Caco-2 (cell line): ENCODE data around the gene ERFL. TPM values are rescaled to one million over a fixed set of nuclear protein-coding genes. Genes with fewer than 3 reads are reported as not detected.
A peak's percentile ranks its signal among the peaks of the same experiment; 100 is the strongest.

Experiments used
- BruUV-seq: library from RNA; stranded (reverse); fragments of 400-500 nt; replicated peaks from 2 replicates; lab custom pipeline; 2021; lab: Mats Ljungman, UMichigan
- CTCF ChIA-PET: fragments of 300-600 bp; sonication (Branson Sonifier 250); formaldehyde crosslinking; loops from one replicate; lab custom pipeline; 2022; ENCODE audit warnings: antibody characterized with exemption; lab: Charles Lee
- POLR2A ChIA-PET: fragments of 300-600 bp; sonication (Branson Sonifier 250); formaldehyde crosslinking; loops from one replicate; lab custom pipeline; 2022; ENCODE audit warnings: antibody characterized with exemption; lab: Charles Lee
- DNase-seq, 2 experiments: peaks; one replicate each; pipeline versions ENCODE4 v3.0.0 to v3.0.0-alpha.2; 2020 to 2022
- H3K27me3 ChIP-seq: replicated peaks from 2 replicates; pipeline ENCODE4 v1.6.0; 2011; ENCODE audit warnings: low read length; ENCODE audit not compliant: control insufficient read depth, insufficient read depth
- H3K36me3 ChIP-seq: 2 replicates; pipeline ENCODE4 v1.5.1; 2011; ENCODE audit warnings: low read length; ENCODE audit not compliant: control insufficient read depth, insufficient read depth
- H3K4me1 ChIP-seq: fragments of 250-450 bp; sonication (Bioruptor Pico); 2 replicates; pipeline ENCODE4 v1.5.1; 2020; ENCODE audit warnings: mild to moderate bottlenecking
- H3K4me3 ChIP-seq: 2 replicates; pipeline ENCODE4 v1.5.1; 2011; ENCODE audit warnings: low read depth, mild to moderate bottlenecking, control low read depth, low read length
- H3K9me3 ChIP-seq: fragments of 250-450 bp; sonication (Bioruptor Pico); 2 replicates; pipeline ENCODE4 v1.5.1; 2020; ENCODE audit warnings: mild to moderate bottlenecking, moderate library complexity
- H3K27ac Mint-ChIP-seq: one replicate; pipeline ENCODE4 v1.8.0; 2022; ENCODE audit warnings: mixed read lengths; ENCODE audit not compliant: unreplicated experiment
- H3K27me3 Mint-ChIP-seq: one replicate; pipeline ENCODE4 v1.8.0; 2022; ENCODE audit warnings: mixed read lengths; ENCODE audit not compliant: insufficient read depth, unreplicated experiment
- H3K36me3 Mint-ChIP-seq: one replicate; pipeline ENCODE4 v1.8.0; 2022; ENCODE audit warnings: mild to moderate bottlenecking, mixed read lengths; ENCODE audit not compliant: insufficient read depth, unreplicated experiment
- H3K4me1 Mint-ChIP-seq: one replicate; pipeline ENCODE4 v1.8.0; 2022; ENCODE audit warnings: low read depth, mixed read lengths; ENCODE audit not compliant: unreplicated experiment
- H3K4me3 Mint-ChIP-seq: one replicate; pipeline ENCODE4 v1.8.0; 2022; ENCODE audit warnings: mild to moderate bottlenecking, moderate library complexity, mixed read lengths; ENCODE audit not compliant: unreplicated experiment
- H3K9me3 Mint-ChIP-seq: one replicate; pipeline ENCODE4 v1.8.0; 2022; ENCODE audit warnings: mixed read lengths; ENCODE audit not compliant: unreplicated experiment
- intact Hi-C: fragments of 100-400 bp; cut with micrococcal nuclease; formaldehyde crosslinking; loops from one replicate; pipeline ENCODE4 v1.10.0; 2022; ENCODE audit not compliant: unreplicated experiment
- total RNA-seq: library from RNA; stranded (reverse); gene quantifications from 2 replicates; pipeline ENCODE4 v1.2.3, GENCODE V29; 2022
- TF ChIP-seq, protein P1 (sequence below), 2 experiments: fragments of 200-600 bp in 1 of 2; IDR thresholded peaks; 1 replicate in 1 of 2; 2 replicates in 1 of 2; pipeline versions ENCODE4 v1.5.1 to v1.8.0; 2011 to 2022; ENCODE audit warnings: antibody characterized with exemption in 1 of 2, control low read depth in 1 of 2, inconsistent platforms in 1 of 2, low read depth in 1 of 2, low read length in 1 of 2, mild to moderate bottlenecking in 1 of 2, moderate library complexity in 1 of 2; ENCODE audit not compliant: insufficient read depth in 1 of 2, severe bottlenecking in 1 of 2, unreplicated experiment in 1 of 2

The ERFL gene
- total RNA-seq, 1 experiment from 2014 or later: 0.23 TPM

DNA sequence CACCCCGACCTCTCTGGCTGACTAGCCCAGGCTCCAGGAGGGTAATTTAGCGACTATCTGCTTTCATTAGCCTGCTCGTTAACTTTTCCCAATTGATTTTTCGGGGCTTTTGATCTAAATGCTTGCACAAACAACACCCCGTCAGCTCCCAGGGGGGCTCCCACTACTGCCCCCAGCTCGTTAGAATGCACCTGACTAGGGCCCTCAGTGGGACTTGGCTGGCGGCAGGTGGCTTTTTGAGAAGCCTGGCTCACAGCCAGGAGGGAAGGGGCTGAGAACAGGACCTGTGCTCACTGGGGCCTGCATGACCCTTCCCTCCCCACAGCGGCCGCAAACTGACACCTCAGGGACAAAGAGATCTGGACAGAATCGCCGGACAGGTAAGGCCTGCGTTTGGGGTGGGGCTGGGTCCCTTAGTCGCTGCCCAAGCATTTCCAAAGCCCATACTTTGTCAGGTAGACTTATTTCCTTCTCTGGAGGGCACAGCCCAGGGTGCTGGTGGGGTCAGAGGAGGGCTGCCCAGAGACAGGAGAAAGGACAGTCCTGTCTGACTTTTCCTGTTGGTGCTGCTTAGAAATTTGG lies 58.8 kb downstream of the ERFL start:
- Histone ChIP-seq H3K4me1 (peaks cover 20% of the 10 kb centered on the region), H3K4me3 (no peak overlapping the region), H3K36me3 (peaks cover 10% of the 10 kb centered on the region), H3K9me3 (no peaks in the 10 kb centered on the region), H3K27me3 (no peaks in the 10 kb centered on the region)
- BruUV-seq: no TSS peak
- TF ChIP-seq, protein P1, sequence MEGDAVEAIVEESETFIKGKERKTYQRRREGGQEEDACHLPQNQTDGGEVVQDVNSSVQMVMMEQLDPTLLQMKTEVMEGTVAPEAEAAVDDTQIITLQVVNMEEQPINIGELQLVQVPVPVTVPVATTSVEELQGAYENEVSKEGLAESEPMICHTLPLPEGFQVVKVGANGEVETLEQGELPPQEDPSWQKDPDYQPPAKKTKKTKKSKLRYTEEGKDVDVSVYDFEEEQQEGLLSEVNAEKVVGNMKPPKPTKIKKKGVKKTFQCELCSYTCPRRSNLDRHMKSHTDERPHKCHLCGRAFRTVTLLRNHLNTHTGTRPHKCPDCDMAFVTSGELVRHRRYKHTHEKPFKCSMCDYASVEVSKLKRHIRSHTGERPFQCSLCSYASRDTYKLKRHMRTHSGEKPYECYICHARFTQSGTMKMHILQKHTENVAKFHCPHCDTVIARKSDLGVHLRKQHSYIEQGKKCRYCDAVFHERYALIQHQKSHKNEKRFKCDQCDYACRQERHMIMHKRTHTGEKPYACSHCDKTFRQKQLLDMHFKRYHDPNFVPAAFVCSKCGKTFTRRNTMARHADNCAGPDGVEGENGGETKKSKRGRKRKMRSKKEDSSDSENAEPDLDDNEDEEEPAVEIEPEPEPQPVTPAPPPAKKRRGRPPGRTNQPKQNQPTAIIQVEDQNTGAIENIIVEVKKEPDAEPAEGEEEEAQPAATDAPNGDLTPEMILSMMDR (IDR thresholded peaks at IDR 0.05; ENCODE audit: insufficient read depth in 1 of 2, low read depth in 1 of 2, low read length in 1 of 2, severe bottlenecking in 1 of 2, unreplicated experiment in 1 of 2): no peak
- intact Hi-C loops: no loop called here
- peaks cover 100% of the 10 kb centered on the region for H3K36me3 Mint-ChIP-seq
- no peaks in the 10 kb centered on the region for H3K27me3 Mint-ChIP-seq
- CTCF ChIA-PET: no interaction called here
- peaks cover 14% of the 10 kb centered on the region for H3K4me1 Mint-ChIP-seq
- peak in 1 of 2 experiments; percentile 40 for DNase-seq
- H3K4me3 Mint-ChIP-seq: no peak overlapping the region
- POLR2A ChIA-PET: interaction anchor here (0.7 kb wide), 1 partner anchor 502 kb away, joined by 5 read pairs; no protein-coding TSS in a partner anchor
- H3K9me3 Mint-ChIP-seq: no peaks in the 10 kb centered on the region
- no peak overlapping the region for H3K27ac Mint-ChIP-seq

DNA sequence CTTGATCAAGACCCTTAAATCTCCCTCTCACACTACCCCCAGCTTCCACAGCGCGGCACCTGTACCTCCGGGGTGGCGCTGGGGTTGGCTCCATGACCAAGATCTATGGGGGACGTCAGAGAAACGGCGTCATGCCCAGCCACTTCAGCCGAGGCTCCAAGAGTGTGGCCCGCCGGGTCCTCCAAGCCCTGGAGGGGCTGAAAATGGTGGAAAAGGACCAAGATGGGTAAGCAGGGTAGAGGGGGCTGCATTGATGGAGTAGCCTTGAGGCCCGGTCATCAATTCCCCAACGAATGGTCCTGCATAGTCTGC lies 59.3 kb downstream of the ERFL start:
- Histone ChIP-seq H3K27me3 (no peaks in the 10 kb centered on the region), H3K9me3 (no peaks in the 10 kb centered on the region), H3K4me1 (peaks cover 20% of the 10 kb centered on the region), H3K4me3 (no peak overlapping the region), H3K36me3 (peaks cover 15% of the 10 kb centered on the region)
- Mint-ChIP-seq H3K27ac (no peak overlapping the region), H3K4me1 (peaks cover 14% of the 10 kb centered on the region), H3K27me3 (no peaks in the 10 kb centered on the region), H3K9me3 (no peaks in the 10 kb centered on the region), H3K36me3 (peaks cover 100% of the 10 kb centered on the region), H3K4me3 (no peak overlapping the region)
- POLR2A ChIA-PET: interaction anchor here (0.6 to 1.5 kb wide), 3 partner anchors 9 to 502 kb away, joined by 5 to 21 read pairs (median 14); partner anchors contain the start of gene RPS19
- CTCF ChIA-PET: no interaction called here
- DNase-seq: no peak
- no TSS peak for BruUV-seq
- TF ChIP-seq, protein P1 (IDR thresholded peaks at IDR 0.05; ENCODE audit: insufficient read depth in 1 of 2, low read depth in 1 of 2, low read length in 1 of 2, severe bottlenecking in 1 of 2, unreplicated experiment in 1 of 2): no peak
- intact Hi-C loops: no loop called here

DNA sequence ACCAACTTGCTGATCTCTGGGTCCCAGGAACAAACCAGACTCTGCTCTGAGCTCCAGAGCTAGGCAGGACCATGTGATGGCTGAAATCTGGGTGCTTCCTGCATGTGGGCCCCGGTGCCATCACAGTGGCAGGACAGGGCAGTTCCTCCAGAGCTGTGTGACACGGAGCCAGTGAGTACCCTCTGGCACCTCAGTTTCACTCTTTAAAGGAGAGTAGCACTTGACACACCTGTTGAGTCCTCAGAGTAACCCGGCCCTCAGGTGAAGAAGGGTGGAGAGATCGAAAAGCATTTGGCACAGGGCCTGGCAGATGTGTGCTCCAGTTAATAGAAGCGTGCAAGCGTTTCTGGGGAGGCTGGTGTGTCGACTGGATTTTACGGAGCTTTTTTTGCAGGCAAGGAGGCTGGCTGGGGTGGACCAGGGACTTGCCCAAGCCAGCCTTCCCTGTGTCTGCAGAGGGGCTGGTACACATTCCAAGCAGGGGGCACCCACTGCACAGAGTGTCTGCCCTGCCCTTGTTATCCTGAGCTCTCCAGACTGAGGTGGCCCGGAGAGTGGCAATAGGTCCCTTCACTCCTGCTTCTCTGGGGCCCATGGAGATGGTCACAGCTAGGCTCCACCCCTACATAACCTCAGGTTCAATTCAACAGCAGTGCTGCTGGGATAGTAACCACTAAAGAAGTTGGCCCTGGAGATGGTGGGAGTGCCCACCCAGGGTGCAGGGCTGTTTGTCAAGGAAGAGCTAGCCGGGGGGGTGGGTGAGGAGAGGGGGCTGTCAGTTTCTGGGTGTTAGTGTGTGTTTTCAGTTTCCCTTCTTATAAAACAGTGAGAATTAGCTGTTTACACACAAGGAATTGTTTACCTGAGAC lies 59.9 kb downstream of the ERFL start:
- Mint-ChIP-seq H3K4me1 (peaks cover 14% of the 10 kb centered on the region), H3K9me3 (no peaks in the 10 kb centered on the region), H3K36me3 (peaks cover 100% of the 10 kb centered on the region), H3K27me3 (no peaks in the 10 kb centered on the region), H3K27ac (peak overlapping the region; percentile 64), H3K4me3 (no peak overlapping the region)
- Histone ChIP-seq H3K27me3 (no peaks in the 10 kb centered on the region), H3K9me3 (no peaks in the 10 kb centered on the region), H3K4me3 (no peak overlapping the region), H3K36me3 (peaks cover 15% of the 10 kb centered on the region), H3K4me1 (peaks cover 20% of the 10 kb centered on the region)
- no TSS peak for BruUV-seq
- POLR2A ChIA-PET: interaction anchor here (0.6 to 1.5 kb wide), 3 partner anchors 9 to 503 kb away, joined by 5 to 21 read pairs (median 14); partner anchors contain the start of gene RPS19
- TF ChIP-seq, protein P1 (IDR thresholded peaks at IDR 0.05; ENCODE audit: insufficient read depth in 1 of 2, low read depth in 1 of 2, low read length in 1 of 2, severe bottlenecking in 1 of 2, unreplicated experiment in 1 of 2): no peak
- intact Hi-C loops: no loop called here
- peak in 1 of 2 experiments; percentile 32 for DNase-seq
- CTCF ChIA-PET: interaction anchor here (0.6 kb wide), 1 partner anchor 1548 kb away, joined by 9 read pairs; no protein-coding TSS in a partner anchor
